Measurements from ENCODE around the gene BAG1.

The BAG1 gene

DNA sequence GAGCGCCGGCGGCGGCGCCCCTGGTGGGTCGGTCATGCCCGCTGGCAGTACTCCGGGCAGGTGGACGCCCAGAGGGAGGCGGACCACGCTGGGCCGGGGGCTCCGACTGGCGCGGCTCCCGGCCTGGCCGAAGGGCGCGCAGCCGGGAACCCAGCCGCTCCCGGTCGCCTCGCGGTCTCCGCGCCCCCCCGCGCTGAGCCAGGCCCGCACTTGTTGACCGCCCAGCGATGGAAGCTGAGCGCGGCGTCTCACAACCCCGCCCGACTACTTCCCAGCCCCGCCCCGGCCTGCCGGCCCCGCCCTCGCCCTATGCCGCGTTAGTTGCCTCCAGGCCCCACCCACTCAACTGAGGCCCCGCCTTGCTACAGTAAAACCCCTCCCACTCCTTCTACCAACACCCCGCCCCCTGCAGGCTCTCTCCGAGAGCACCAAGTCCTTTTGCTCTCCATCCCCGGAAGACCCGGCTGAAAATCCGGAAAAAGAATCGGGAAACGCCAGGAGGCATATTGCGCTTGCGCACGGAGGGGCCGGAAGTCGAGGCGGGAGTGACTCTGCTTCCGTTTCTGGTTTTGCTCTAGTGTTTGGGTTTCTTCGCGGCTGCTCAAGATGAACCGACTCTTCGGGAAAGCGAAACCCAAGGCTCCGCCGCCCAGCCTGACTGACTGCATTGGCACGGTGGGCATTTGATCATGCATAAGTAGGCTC lies at the start of gene BAG1, which contains the start of gene CHMP5:
TSS of gene BAG1 (minus strand) at position 236 of the 705 bp plus-strand sequence.
TSS of gene CHMP5 (plus strand) at position 577 of the 705 bp plus-strand sequence. CDS start at position 607, 30 bp downstream.
- peak; percentile 87 to 89 for ATAC-seq

DNA sequence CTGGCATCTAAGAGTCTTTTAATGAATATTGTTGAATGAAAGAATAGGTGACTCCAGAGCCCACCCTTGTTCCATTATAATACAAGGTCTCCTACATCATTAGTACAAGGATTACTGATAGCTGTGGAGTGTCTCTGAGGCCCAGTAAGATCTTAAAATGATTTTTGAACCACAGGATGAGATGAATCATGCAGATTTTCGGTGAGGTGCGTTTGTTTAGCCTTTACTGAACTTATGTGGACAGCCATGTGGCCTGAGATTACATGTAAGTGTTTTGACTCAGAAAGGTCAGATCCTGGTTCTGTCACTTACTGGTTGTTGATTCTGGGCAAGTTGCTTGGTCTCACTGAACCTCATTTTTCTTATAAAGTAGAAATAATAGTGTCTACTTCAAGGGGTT lies 47.4 kb upstream of the BAG1 start:
- peak; percentile 41 to 78 for ATAC-seq

DNA sequence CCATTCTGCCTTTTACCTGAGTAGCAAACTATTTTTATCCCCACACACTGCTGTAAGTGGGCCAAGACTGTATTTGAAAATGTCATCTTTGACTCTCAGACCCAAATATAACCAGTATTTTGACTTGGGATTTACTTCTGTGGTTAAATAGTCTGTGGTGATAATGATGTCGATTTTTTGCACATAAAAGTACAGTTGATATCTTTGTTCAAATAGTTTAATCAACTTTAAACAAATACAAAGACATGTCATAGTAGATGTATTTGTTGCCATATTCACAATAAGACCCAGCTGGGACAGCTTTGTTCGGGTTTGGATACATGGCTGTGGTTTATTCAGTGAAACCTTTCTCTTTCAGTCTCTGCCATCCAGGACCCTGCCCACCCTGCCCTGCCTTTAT lies 46.2 kb upstream of the BAG1 start:
- ATAC-seq, result no peak

DNA sequence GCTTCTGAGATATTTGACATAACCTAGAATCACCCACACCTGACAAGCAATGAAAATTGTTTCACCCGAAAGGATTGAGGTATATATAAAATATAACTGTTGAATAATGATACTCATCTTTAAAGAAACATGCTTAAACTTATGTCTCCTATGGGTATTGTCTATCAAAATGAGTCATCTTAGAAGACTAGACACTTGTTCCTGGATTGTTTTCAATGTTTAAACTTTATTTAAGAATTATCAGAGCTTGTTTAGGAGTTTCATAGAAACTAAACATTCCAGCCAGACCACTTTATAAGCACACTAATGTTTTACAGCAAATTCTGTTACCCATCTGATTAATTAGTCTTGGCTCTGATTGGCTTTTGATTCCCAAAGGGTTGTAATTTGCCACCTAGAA lies 45.4 kb upstream of the BAG1 start:
- ATAC-seq, result no peak

DNA sequence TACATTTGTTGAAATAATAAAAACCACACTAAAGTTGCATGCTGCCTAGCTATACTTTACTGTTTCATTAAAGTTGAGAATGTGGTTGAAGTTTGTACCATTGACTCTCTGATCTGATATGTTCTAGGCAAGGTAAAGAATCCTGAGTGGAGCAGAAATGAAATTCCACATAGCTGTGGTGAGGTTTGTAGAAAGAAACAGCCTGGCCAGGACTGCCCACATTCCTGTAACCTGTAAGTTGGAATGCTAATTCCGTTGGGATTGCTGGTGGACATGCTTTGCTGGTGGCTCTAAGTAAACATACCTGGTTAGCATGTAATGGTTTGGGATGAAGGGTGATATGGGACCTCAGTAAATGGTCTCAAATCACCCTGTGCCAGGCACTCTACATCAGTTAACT lies 42.6 kb upstream of the BAG1 start:
- no peak for ATAC-seq

DNA sequence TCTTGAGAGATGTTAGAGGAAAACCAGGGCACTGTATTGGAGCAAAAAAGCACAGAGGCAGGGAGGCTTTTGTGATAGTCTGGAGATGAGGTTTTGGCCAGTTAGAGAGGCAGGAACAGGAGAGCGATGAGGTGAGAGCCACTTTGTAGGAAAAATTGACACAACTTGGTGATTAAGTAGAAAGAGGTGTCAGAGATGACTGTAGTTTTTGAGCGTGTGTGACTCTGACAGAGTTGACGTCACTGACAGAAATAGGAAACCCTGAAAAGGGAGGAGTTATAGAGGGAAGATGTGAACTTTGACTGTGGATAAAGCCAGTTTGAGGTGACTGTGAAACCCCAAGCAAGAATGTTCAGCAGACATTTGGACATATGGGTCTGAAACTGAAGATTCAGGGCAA lies 41.5 kb upstream of the BAG1 start:
- ATAC-seq, result peak; percentile 90 to 99

DNA sequence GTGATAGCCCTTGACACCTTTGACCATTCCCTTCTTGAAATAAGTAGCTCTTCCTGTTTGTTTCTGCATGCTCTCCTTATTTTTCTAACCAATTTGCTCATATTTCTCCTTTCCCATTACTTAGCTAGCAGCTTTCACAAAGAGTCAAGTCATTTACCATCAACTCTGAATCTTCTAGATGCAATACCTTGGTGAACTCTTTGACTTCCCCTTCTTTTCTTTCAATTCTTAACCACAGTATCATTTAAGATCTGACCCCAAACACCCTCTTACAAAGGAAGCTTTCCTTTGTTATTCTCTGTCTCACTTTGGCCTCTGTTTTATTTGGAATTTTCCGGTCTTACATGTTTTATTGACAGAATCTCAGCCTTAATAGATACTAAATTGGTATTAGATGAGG lies 39.9 kb upstream of the BAG1 start:
- ATAC-seq, result no peak

DNA sequence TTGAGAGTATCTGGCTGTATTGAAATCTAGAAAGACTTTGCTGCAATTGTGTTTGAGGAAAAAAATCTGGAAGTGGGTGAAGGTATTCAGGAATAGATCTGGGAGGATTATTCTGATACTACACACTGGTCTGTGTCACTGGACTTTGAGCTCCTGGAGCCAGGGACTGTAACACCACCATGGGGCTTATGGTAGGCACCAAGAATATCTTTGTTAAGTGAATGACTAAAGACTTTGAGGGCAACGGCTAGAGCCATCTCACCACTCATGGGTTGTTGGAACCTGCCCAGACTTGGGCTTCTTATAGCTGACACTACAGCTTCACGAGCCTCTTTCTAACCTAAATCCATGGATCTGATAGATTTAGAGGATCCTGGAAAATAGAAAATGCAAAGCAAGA lies 36.0 kb upstream of the BAG1 start:
- ATAC-seq, result no peak

DNA sequence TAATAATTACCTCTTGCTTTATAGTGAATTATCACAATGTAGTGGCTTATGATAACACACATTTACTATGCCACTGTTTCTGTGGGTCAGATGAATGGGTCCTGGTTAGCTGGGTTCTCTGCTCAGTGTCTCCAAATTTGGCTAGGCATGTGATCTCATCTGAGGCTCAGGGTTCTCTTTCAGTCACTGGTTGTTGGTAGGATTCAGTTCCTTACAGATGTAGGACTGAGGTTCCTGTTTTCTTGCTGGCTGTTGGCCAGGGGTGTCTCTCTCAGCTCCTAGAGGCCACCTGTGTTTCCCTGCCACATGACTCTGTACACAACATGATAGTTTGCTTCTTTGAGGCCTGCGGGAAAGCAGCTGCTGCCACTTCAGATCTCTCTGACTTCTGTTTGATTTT lies 32.9 kb upstream of the BAG1 start:
- peak in 1 of 2 donors; percentile 50 for ATAC-seq

DNA sequence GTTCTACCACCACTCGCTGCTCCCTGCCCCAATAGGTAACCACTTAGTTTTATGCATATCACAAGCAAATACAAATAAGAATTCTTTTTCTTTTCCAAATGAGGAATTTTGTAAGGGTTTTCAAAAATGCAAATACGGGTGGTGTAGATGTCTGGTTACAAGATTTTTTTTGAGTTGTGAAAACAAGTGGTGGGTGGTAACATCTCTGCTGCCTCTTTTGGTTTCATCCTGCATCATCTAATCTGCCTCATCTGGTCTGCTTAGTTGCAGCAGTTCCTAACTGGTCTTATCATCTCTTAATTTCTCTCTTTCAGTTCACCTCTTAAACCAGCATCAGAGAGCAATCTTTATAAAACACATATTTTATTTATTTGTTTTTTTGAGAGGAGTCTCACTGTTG lies 31.1 kb upstream of the BAG1 start:
- ATAC-seq, result peak; percentile 33 to 54

DNA sequence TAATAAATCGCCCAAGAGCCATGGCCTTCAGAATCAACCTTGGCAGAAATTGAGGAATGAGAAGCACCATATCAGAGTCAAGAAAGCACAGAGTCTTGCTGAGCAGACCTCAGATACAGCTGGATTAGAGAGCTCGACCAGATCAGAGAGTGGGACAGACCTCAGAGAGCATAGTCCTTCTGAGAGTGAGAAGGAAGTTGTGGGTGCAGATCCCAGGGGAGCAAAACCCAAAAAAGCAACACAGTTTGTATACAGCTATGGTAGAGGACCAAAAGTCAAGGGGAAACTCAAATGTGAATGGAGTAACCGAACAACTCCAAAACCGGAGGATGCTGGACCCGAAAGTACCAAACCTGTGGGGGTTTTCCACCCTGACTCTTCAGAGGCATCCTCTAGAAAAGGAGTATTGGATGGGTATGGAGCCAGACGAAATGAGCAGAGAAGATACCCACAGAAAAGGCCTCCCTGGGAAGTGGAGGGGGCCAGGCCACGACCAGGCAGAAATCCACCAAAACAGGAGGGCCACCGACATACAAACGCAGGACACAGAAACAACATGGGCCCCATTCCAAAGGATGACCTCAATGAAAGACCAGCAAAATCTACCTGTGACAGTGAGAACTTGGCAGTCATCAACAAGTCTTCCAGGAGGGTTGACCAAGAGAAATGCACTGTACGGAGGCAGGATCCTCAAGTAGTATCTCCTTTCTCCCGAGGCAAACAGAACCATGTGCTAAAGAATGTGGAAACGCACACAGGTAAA lies 30.3 kb upstream of the BAG1 start:
- ATAC-seq, result no peak

DNA sequence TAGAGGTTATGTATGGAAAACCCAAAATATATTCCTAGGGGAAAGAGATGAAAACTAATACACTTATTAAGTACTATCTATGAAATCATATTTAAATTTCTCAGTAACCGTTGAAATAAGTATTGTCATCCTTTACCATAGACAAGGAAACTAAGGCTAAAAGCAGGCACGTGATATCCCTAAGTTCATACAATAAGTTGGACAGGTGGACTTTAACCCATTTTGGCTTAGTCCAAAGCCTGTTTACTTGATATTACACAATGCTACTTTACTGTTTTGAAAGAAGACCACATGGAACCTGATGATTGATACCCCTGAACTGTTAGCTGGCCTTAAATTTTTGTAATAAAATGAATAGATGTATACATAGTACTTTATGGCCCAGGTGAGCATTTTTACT lies 29.3 kb upstream of the BAG1 start:
- no peak for ATAC-seq

DNA sequence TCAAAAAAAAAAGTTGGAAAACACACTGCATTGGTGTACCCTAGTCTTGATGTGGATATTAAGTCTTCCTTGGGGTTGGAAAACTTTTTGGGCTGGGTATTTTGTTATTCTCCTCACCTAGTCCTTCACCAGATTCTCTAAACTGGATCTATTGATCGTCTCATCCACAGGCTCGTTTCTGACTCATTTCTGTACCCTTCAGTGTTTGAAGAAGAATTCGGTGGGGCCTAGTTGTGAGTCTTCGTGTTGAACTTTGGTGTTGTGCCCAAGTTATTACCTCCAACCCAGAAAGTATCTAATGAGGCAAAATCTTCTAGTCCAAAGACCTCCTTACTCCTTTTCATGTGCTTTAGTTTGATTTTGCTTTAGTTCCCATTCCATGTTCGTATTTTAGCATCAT lies 27.4 kb upstream of the BAG1 start:
- no peak for ATAC-seq

DNA sequence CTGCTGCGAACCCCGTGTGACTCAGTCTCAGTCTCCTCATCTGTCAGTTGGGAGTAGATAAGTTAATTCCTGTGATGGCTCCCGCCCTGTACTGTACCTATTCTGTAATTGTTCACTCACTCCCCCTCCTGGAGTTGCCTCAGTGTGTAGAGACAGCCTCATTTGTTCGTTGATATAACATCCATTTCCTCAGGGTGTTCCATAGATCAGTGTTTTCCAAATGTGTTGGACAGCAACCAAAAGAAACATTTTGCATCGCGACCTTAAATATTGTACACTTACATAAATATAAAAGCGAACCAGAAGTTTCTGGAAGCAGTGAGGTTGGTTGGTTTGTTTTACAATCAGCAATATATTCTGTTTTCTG lies 26.5 kb upstream of the BAG1 start:
- no peak for ATAC-seq

DNA sequence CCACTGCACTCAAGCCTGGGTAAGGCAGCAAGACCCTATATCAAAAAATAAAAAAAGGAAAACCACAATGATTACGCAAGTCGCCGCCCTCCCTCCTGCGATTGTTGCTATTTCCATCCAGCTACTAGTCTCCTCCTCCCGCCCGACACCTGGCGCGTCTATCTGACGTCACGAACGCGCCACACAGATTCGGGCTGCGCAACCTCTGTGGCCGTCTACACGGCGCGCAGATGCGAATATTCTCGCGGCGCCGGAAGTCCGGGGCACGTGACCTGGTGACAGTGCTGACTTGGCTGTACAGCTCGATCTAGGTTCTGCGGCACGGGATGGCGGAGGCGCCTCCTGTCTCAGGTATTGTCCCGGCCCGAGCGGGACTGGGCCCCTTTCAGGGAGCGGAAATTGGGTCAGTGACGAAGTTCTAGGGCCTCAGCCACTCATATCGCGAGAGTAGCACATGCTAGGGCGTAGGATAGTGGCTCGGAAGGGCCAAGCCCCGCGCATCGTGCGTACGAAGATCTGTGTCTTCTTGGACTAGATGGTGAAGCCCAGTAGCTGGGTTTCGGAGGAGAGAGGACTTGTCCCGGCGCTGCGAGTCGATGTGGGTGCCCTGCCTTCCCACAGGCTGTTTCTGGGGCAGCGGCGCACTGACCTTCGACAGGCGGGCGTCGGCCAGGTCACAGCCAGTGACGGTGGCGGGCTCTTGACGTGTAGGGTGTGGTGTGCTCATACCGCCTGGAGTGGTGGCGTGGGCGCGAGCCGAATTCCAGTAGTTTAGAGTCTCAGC lies 25.9 kb upstream of the BAG1 start, which contains the start of gene NFX1:
TSS of gene NFX1 (plus strand) at position 270 of the 784 bp plus-strand sequence. CDS start at position 327, 57 bp downstream.
- ATAC-seq, result peak; percentile 89 to 93

DNA sequence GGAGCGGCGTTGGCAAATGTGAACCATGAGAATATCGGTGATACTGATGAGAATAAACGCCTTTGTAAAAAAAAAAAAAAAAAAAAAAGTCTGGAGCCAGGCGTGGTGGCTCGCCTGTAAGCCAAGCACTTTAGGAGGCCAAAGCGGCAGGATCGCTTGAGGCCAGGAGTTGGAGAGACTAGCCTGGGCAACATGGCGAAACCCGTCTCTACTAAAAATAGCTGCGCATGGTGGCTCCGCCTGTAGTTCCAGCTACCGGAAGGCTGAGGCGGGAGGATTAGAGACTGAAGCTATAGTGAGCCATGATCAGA lies 25.4 kb upstream of the BAG1 start:
- no peak for ATAC-seq

DNA sequence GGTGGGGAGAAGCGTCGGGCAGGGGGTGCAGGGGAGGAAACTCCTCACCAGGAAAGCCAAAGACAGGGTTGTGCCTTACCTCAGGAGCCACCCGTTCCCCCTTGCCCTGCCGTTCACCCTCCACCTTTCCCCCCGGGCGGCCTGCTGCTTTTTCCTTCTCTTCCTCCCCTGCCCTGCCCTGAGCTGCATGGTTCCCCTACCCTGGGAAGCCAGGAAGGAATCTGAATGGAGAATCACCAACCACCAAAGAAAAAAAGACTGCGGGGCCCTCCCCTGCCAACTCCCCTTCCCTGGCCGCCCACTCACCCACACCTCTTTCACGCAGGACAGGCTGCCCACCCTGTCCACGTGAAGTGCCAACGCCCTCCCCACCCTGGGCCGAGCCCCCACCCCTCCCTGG lies 25.0 kb upstream of the BAG1 start:
- ATAC-seq, result no peak

DNA sequence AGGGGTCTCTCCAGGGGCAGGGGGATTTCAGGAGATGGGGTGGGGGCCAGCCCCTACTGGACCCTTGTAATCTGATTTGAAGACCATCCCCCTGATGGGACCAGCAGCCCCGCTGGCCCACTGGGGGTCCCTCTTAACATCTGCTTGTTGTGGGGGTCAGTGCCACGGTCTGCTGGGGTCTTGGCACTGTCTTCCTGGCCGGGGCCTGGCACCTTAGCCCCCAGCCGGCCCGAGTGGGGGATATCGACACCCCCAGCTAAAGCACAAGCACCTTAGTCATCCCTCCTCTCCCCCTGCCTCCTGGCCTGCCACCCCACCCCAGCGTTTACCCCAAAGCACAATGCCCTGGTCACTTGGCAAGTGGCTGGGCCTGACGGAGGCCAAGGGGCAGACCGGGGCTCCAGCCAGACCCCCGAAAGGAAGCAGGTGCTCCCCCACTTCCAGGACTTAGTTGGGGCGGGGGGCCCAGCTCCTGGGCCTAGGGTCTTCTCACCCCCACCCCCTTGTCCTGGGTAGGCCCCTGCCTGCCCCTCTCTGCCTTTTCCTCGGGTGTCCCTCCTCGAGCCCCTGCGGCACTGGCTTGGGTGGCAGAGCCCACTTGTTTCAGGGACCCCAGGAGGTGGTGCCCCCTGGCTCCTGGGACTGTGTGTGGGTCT lies 24.4 kb upstream of the BAG1 start:
- ATAC-seq, result no peak

DNA sequence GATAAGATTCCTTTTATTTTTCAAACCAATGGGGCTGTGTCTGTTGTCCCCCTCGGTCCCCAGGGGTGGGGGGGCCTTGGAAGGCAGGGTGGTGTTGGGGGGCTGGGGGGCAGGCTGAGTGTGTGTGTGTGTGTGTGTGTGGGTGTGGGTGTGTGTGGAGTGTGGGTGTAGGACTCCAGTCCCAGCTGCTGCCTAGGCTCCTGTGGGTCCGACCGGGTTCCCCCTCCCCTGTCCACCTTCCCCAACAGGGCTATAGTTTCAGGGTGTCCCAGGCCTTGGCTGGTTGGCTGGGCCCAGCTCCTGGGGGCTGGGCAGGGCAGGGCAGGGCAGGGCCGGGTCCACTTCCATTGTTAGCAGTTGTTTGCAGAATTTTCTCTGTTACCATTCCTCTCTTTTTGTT lies 23.7 kb upstream of the BAG1 start:
- ATAC-seq, result no peak

DNA sequence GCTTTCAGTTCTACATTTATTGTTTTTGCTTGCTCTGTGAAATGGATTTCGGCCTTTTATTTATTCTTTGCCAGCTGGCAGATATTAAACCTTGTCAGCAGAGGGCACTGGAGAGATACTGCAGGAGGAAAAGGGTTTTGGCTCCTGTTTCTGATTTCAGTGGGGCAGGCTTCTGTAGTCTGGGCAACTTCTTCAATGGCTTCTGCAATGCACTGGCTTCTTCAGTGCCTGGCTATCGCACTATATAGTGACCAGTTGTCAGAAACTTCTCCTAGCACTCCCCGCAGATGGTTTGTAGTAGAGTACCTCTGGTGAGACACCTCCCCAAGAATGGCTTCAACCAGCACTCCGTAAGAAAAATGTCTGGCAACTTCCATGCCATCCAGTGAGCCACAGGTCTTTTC lies 22.6 kb upstream of the BAG1 start:
- no peak for ATAC-seq

DNA sequence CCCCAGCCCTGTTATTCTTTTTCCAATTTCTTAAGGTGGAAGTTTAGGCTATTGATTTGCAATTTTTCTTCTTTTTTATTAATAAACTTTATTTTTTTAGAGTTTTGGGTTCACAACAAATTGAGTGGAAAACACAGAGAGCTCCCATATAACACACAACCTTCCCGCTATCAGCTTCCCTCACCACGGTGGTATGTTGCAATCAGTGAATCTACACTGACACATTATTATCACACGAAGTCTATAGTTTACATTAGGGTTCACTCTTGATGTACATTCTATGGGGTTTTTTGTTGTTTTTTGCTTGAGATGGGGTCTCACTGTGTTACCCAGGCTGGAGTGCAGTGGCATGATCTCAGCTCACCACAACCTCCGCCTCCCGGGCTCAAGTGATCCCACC lies 21.0 kb upstream of the BAG1 start:
- ATAC-seq, result no peak

DNA sequence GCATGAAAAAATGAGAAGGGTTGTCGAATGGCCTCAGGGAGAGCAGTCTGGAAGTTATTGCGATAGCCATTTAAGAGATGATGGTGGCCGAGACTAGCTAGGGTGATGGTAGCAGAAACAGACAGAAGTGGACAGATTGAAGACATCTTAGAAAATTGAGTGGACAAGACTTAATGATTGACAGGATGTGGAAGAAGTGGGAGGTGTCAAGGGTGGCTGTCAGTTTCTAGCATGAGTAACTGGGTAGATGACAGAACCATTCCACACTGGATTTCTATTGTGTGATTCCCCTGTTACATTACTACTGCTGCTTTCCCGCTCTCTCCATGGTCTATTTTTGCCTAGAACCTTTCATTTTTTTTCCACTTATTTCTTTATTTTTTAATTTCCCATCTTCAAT lies 13.0 kb upstream of the BAG1 start:
- no peak for ATAC-seq

DNA sequence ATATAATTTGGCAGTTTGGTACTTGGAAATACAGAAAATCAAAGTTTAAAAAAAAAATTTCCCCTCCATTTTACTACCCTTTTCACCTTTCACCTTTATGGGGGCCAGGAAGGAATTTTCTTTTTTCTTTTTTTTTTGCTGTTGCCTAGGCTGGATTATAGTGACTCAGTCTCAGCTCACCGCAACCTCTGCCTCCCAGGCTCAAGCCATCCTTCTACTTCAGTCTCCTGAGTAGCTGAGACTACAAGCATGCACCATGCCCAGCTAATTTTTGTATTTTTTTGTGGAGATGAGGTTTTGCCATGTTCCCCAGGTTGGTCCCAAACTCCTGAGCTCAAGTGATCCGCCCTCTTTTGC lies 9.4 kb upstream of the BAG1 start:
- ATAC-seq, result no peak

All from activated CD4-positive, CD25-positive, alpha-beta regulatory T cell treated with anti-CD3 and anti-CD28 coated beads, Interleukin-2, amount 50 U/mL, for 24 hours (primary cell).